Stomach (tissue), 9 donors: Measurements from ENCODE around the gene FOXD2. TPM values are rescaled to one million over a fixed set of nuclear protein-coding genes. Genes with fewer than 3 reads are reported as not detected.

Experiments used
- DNase-seq, 2 donors: peaks; one replicate each; pipeline versions ENCODE4 v3.0.0 to v3.0.0-alpha.2; 2013 to 2019
- H3K27ac ChIP-seq, 5 donors: fragments of 200-600 bp in 4 of 5; sonication (generic) in 4 of 5; one replicate each; pipeline ENCODE4 v1.5.1; 2013 to 2019; ENCODE audit warnings: mild to moderate bottlenecking in 1 of 5, moderate library complexity in 1 of 5
- H3K27me3 ChIP-seq, 3 donors: fragments of 200-600 bp; sonication (generic); one replicate each; pipeline ENCODE4 v1.5.1; 2017 to 2019; ENCODE audit warnings: mixed run types in 1 of 3
- H3K36me3 ChIP-seq, 4 donors: fragments of 200-600 bp; sonication (generic); 1 replicate in 3 of 4; 2 replicates in 1 of 4; pipeline ENCODE4 v1.5.1; 2016 to 2019
- H3K4me1 ChIP-seq, 4 donors: fragments of 200-600 bp; sonication (generic); one replicate each; pipeline ENCODE4 v1.5.1; 2016 to 2019
- H3K4me3 ChIP-seq, 4 donors: fragments of 200-600 bp; sonication (generic) in 3 of 4; one replicate each; pipeline ENCODE4 v1.5.1; 2016 to 2019; ENCODE audit warnings: mild to moderate bottlenecking in 1 of 4
- H3K9me3 ChIP-seq, 4 donors: fragments of 200-600 bp; sonication (generic); one replicate each; pipeline ENCODE4 v1.5.1; 2016 to 2019
- EP300 ChIP-seq: sonication (generic); formaldehyde crosslinking; IDR thresholded peaks from one replicate; pipeline ENCODE4 v1.6.1; 2017; ENCODE audit warnings: antibody characterized with exemption
- POLR2A ChIP-seq, 4 donors: fragments of 450-650 bp; IDR thresholded peaks; one replicate each; pipeline ENCODE4 v1.6.1; 2016; ENCODE audit warnings: antibody characterized with exemption in 4 of 4, control low read depth in 2 of 4, mild to moderate bottlenecking in 1 of 4, moderate library complexity in 1 of 4
- POLR2AphosphoS5 ChIP-seq, 3 donors: sonication (generic); formaldehyde crosslinking; IDR thresholded peaks; one replicate each; pipeline ENCODE4 v1.6.1; 2016; ENCODE audit warnings: antibody characterized with exemption in 3 of 3
- WGBS, 5 donors: extraction: QIAGEN DNeasy Blood & Tissue Kit in 3 of 5; methylation state at CpG; one replicate each; pipeline versions ENCODE4 v1.1.5 to v1.1.7; 2013 to 2018; 5-methylcytosine and 5-hydroxymethylcytosine counted together
- intact Hi-C: fragments of 100-400 bp; cut with DNase I; formaldehyde crosslinking; loops from one replicate; pipeline ENCODE4 v1.15.1; 2023; ENCODE audit warnings: low total_unique reads
- polyA plus RNA-seq, 3 donors: library from polyadenylated mRNA; stranded (reverse); fragments of 200-250 nt; gene quantifications; one replicate each; pipeline ENCODE4 v1.2.3, GENCODE V29; 2013
- total RNA-seq, 5 donors: library from RNA; depleted of rRNA; stranded (reverse); fragments of >200 nt; gene quantifications; one replicate each; pipeline versions ENCODE4 v1.1.0 to v1.2.3, GENCODE V29; 2014 to 2016
- TF ChIP-seq, protein P1 (sequence below), 7 experiments: fragments of 450-650 bp in 4 of 7; fragments of 200-600 bp in 3 of 7; sonication (generic) in 3 of 7; IDR thresholded peaks; one replicate each; pipeline ENCODE4 v1.5.1; 2016 to 2019; ENCODE audit warnings: antibody characterized with exemption in 7 of 7, control low read depth in 2 of 7, mild to moderate bottlenecking in 1 of 7
- donor health status: healthy with polysubstance abuse.
- donor health status: Bipolar disorder and iron deficiency.
- donor health status: healthy.

FOXD2 gene
- total and polyA plus RNA-seq, 8 donors, result under 0.01 to 47.5 (median 0.12) TPM; not detected in 4

DNA sequence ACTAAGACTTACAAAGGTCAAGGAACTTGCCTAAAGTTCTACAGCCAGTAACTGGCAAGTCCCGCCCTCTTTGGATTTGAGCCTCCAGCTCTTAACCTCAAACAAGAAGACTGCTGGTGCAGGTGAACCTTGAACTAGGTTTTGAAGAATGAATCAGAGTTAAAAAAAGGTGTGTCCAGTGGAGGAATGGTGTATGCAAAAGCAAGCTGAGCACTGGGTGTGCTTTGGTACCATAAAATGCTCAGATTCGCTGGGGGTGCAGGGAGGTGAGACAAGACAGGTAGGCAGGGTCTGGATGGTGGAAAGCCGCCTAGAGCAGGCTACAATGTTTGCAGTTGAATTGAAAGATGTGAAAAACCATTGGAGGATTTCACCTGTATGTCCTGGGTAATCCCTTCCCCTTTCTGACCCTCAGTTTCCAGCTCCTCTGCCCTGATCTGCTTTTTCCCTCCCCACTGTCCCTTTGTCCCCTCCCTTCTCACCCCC is 39.8 kb downstream of the FOXD2 start:
- Histone ChIP-seq H3K9me3 (no peaks in the 10 kb centered on the region), H3K4me1 (peaks cover 17 to 28% (median 18%) of the 10 kb centered on the region in 4 donors), H3K27me3 (no peaks in the 10 kb centered on the region), H3K4me3 (no peak overlapping the region), H3K36me3 (no peaks in the 10 kb centered on the region), H3K27ac (peak overlapping the region; percentile 39 to 85 (median 79))
- DNase-seq, result peak; percentile 71 to 76
- intact Hi-C loops, result no loop called here
- WGBS, 5 donors, result 35 to 59% (median 42%) methylated on average over 3 of the region's 3 CpGs
- no peak for TF ChIP-seq EP300
- TF ChIP-seq, protein P1, sequence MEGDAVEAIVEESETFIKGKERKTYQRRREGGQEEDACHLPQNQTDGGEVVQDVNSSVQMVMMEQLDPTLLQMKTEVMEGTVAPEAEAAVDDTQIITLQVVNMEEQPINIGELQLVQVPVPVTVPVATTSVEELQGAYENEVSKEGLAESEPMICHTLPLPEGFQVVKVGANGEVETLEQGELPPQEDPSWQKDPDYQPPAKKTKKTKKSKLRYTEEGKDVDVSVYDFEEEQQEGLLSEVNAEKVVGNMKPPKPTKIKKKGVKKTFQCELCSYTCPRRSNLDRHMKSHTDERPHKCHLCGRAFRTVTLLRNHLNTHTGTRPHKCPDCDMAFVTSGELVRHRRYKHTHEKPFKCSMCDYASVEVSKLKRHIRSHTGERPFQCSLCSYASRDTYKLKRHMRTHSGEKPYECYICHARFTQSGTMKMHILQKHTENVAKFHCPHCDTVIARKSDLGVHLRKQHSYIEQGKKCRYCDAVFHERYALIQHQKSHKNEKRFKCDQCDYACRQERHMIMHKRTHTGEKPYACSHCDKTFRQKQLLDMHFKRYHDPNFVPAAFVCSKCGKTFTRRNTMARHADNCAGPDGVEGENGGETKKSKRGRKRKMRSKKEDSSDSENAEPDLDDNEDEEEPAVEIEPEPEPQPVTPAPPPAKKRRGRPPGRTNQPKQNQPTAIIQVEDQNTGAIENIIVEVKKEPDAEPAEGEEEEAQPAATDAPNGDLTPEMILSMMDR (IDR thresholded peaks at IDR 0.05), result no peak
- TF ChIP-seq POLR2A (IDR thresholded peaks at IDR 0.05), result no peak
- peak in 1 of 3 donors; percentile 23 for TF ChIP-seq POLR2AphosphoS5 (IDR thresholded peaks at IDR 0.05)

DNA sequence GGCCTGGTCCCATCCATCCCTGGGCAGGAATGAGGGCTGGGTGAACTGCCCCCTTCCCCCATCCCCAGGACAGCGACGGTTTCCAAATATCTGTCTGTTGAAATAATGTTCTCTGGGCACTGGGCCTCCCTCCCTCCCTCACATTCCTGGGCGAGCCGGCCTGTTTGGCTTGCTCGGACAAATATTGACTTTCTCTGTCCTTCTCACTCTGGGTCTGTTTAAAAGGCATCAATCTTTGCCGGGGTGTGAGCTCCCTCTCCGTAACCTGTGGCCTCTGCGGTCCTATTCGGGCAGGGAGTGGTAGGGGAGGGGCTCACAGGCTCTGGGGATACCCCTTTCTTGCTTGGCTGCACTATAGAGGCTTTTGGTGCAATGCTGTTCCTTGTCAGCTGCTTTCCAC is 40.2 kb downstream of the FOXD2 start:
- H3K4me3 ChIP-seq, result no peak overlapping the region
- H3K4me1 ChIP-seq, result peaks cover 17 to 28% (median 18%) of the 10 kb centered on the region in 4 donors
- H3K27me3 ChIP-seq, result no peaks in the 10 kb centered on the region
- no peaks in the 10 kb centered on the region for H3K9me3 ChIP-seq
- intact Hi-C loops, result no loop called here
- peak overlapping the region; percentile 39 to 85 (median 79) for H3K27ac ChIP-seq
- 8 to 41% (median 14%) methylated on average over 8 to 9 of the region's 9 CpGs for WGBS, 5 donors
- TF ChIP-seq POLR2AphosphoS5 (IDR thresholded peaks at IDR 0.05) (peak in 2 of 3 donors; percentile 23 to 61), POLR2A (IDR thresholded peaks at IDR 0.05) (no peak)
- TF ChIP-seq, protein P1 (IDR thresholded peaks at IDR 0.05), result no peak
- H3K36me3 ChIP-seq, result no peaks in the 10 kb centered on the region
- DNase-seq, result peak; percentile 79 to 89

DNA sequence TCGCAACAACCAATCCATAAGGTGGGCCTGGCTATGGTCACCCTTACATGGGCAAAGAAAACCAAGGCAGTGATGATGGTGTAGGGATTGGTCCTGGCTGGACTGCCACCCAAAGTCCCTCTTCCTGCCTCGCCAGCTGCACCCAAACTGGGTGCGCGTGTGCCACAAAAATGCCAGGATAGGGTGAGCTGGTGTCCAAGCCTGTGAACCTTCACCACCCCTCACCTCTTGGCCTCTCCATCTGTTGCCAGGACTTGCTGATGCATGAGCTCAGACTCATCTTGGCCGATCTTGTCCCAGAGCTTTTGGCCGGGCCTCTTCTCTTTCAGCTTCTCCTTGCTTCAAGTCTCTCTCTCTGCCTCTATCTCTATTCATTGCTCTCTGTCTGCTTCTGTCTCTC is 41.8 kb downstream of the FOXD2 start:
- Histone ChIP-seq H3K4me1 (peaks cover 17 to 28% (median 18%) of the 10 kb centered on the region in 4 donors), H3K4me3 (no peak overlapping the region), H3K27me3 (no peaks in the 10 kb centered on the region), H3K9me3 (no peaks in the 10 kb centered on the region), H3K36me3 (no peaks in the 10 kb centered on the region), H3K27ac (no peak overlapping the region)
- DNase-seq, result no peak
- intact Hi-C loops, result no loop called here
- TF ChIP-seq EP300, result no peak
- TF ChIP-seq POLR2AphosphoS5 (IDR thresholded peaks at IDR 0.05), result no peak
- no peak for TF ChIP-seq POLR2A (IDR thresholded peaks at IDR 0.05)
- TF ChIP-seq, protein P1 (IDR thresholded peaks at IDR 0.05), result no peak
- WGBS, 5 donors, result 66 to 89% (median 82%) methylated on average over 6 of the region's 6 CpGs

DNA sequence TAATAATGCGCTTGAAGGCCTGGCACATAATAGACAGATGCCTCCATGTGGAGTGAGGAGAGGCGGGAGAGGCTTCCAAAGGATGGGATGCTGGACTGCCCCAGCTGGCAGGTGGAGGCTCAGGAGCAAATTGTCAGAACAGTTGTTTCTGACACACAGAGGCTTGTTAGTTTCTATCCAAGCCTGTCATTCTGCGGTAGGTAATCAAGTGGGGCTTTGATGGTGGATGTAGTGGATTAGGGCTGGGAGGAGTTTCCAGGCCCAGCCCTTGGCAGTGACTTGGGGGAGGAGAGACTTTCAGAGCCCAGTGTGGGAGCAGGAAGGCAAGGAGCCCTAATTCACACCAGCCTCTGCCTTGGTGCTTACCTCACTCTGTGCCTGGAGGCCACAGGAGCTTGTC is 44.1 kb downstream of the FOXD2 start:
- no peaks in the 10 kb centered on the region for H3K27me3 ChIP-seq
- H3K36me3 ChIP-seq, result no peaks in the 10 kb centered on the region
- no peak overlapping the region for H3K4me3 ChIP-seq
- no peak for DNase-seq
- TF ChIP-seq, protein P1 (IDR thresholded peaks at IDR 0.05), result no peak
- TF ChIP-seq POLR2AphosphoS5 (IDR thresholded peaks at IDR 0.05) (no peak), EP300 (no peak), POLR2A (IDR thresholded peaks at IDR 0.05) (no peak)
- peaks cover 13 to 28% (median 18%) of the 10 kb centered on the region in 4 donors for H3K4me1 ChIP-seq
- no peak overlapping the region for H3K27ac ChIP-seq
- H3K9me3 ChIP-seq, result no peaks in the 10 kb centered on the region
- intact Hi-C loops, result no loop called here
- WGBS, 5 donors, result 82 to 96% (median 94%) methylated on average over 3 of the region's 3 CpGs
